HG02884 (cell line): Measurements from ENCODE around the gene LRMDA.

Experiments used
- ATAC-seq: cut with Tn5 transposase; IDR thresholded peaks from one replicate; pipeline ENCODE4 v1.9.1; 2021; ENCODE audit warnings: mild to moderate bottlenecking, moderate library complexity; ENCODE audit not compliant: unreplicated experiment

Gene LRMDA

GRCh38 chr10:76302481-76302880 lies 871.1 kb downstream of the LRMDA start:
- no peak for ATAC-seq

GRCh38 chr10:76302961-76303630 lies 871.7 kb downstream of the LRMDA start:
- ATAC-seq: no peak

- no peak for ATAC-seq
These were observed 872.4 kb downstream of the LRMDA start for GRCh38 chr10:76303682-76304316.

- no peak for ATAC-seq
These were observed 874.6 kb downstream of the LRMDA start for GRCh38 chr10:76305930-76306615.

- no peak for ATAC-seq
These were observed 875.4 kb downstream of the LRMDA start for GRCh38 chr10:76306856-76307255.

- ATAC-seq: no peak
These were observed 877.6 kb downstream of the LRMDA start for GRCh38 chr10:76309070-76309469.

GRCh38 chr10:76309741-76310587 lies 878.5 kb downstream of the LRMDA start:
- ATAC-seq: no peak

- no peak for ATAC-seq
These were observed 879.2 kb downstream of the LRMDA start for GRCh38 chr10:76310588-76311080.

GRCh38 chr10:76311752-76312636 lies 880.6 kb downstream of the LRMDA start:
- peak; percentile 63 for ATAC-seq

GRCh38 chr10:76315240-76315639 lies 883.8 kb downstream of the LRMDA start:
- ATAC-seq: no peak

- ATAC-seq: no peak
These were observed 884.8 kb downstream of the LRMDA start for GRCh38 chr10:76316234-76316633.

GRCh38 chr10:76317078-76317477 lies 885.7 kb downstream of the LRMDA start:
- ATAC-seq: no peak

- no peak for ATAC-seq
These were observed 886.8 kb downstream of the LRMDA start for GRCh38 chr10:76318211-76318610.

- ATAC-seq: no peak
These were observed 888.2 kb downstream of the LRMDA start for GRCh38 chr10:76319661-76320060.

GRCh38 chr10:76324283-76324682 lies 892.9 kb downstream of the LRMDA start:
- no peak for ATAC-seq

GRCh38 chr10:76327441-76327840 lies 896.0 kb downstream of the LRMDA start:
- ATAC-seq: no peak

GRCh38 chr10:76328348-76328747 lies 896.9 kb downstream of the LRMDA start:
- ATAC-seq: no peak

- ATAC-seq: no peak
These were observed 898.6 kb downstream of the LRMDA start for GRCh38 chr10:76329891-76330575.

GRCh38 chr10:76331742-76332141 lies 900.3 kb downstream of the LRMDA start:
- ATAC-seq: no peak
